Measurements from ENCODE around the gene PPEF1.

GRCh38 chrX:18748499-18748898 lies 41.1 kb downstream of the PPEF1 start:
- TF ChIP-seq EZH2 (IDR thresholded peaks at IDR 0.05) (no peak), POLR2AphosphoS5 (IDR thresholded peaks at IDR 0.05; ENCODE audit: borderline replicate concordance, low read depth, low read length) (no peak)

Measured in SK-N-MC (cell line).